HG02588 (cell line): ENCODE measurements around the gene CCDC59.
A peak's percentile ranks its signal among the peaks of the same experiment; 100 is the strongest.
"Not testable (repeated sequence)": the region's sequence is repeated elsewhere in the genome, so short reads cannot be mapped to it uniquely, and the experiment has no call there.

ENCODE experiments used
- ATAC-seq: cut with Tn5 transposase; IDR thresholded peaks from one replicate; pipeline ENCODE4 v1.9.1; 2021; ENCODE audit warnings: mild to moderate bottlenecking, moderate library complexity; ENCODE audit not compliant: unreplicated experiment

Gene CCDC59

DNA sequence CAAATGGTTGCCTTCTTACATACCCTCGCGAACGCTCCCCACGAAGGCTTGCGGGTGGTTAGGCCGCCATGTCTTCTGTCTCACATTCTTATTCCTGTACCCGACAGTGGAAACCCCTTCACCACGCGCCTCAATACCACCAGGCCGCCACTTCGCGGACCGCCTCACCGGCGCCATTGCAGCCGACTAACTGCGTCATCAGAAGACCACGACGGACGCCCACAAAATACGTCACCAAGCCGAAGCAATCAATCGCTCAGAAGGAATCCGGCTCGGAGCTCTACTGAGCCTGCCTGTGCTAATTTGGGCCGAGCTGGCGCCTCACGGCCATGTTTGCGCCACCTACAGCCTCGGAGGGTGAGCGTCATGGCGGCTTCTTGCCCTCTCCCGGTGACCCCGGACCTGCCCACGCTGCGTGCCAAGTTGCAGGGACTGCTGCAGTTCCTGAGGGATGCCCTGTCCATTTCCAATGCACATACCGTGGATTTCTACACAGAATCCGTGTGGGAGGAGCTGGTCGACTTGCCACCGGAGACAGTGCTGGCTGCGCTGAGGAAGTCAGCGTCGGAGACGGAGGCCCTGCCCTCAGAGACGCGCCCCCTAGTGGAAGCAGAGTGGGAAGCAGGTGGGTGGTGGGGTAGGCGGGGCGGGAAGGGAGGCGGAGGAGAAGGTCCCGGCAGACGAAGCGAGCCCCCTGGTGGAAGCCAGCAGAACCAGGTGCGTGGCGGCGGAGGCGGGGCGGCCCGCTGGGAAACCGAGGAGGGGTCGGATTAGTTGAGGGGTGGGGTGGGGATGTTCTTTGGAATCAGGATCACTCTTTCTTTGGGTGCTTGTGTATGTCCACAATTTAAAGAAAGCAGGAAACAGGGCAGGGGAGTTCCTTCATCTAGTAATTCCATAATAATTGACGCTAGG lies at the start of gene CCDC59, which contains the start of gene METTL25:
CCDC59 (minus strand) TSS at position 188 of the 915 bp plus-strand sequence; CDS start at position 177, 11 bp downstream.
METTL25 (plus strand) TSS at position 330 of the 915 bp plus-strand sequence; CDS start at position 367, 37 bp downstream.
- ATAC-seq = peak; percentile 92

- no peak for ATAC-seq
Observed at GRCh38 chr12:82407481-82407880, 49.3 kb upstream of the CCDC59 start.

DNA sequence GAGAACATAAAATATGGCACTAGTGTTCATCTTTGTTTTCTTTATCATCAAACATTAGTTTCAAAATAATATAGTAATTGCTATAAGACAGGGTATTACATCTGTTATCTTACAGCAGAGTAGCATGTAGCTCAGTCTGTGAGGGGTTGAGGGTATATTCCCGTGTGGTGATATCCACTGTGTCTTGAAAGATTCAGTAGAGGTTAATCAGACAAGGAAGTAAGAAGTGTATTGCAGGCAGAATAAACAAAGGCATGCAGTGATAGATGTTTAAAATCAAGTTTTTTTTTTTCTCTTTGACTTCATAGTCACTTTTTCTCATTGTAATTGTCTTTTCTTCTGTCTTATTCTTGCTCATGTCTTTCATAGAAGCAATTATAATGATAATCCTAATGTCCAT lies 48.5 kb upstream of the CCDC59 start:
- no peak for ATAC-seq

DNA sequence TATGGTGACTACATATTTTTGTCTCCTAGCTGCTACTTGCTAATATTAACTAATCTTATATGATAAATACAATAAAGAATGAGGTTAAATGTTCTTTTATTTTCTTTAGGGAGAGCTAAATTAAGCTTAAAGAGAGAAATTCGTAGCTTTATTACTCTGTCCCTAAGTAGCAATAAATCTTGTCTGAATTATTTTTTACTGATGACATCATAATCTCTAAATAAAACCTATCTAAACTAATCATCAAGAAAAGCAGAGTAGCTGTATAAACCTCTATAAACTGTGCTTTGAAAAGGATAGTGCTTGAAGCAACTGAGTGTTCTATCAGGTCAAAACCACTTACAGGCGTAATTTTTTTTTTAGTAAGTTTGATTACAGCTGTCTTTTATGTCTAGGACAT lies 42.6 kb upstream of the CCDC59 start:
- ATAC-seq = no peak

- ATAC-seq = no peak
Observed at GRCh38 chr12:82398879-82399278, 40.7 kb upstream of the CCDC59 start.

GRCh38 chr12:82383930-82384552 lies 25.9 kb upstream of the CCDC59 start:
- no peak for ATAC-seq

GRCh38 chr12:82378997-82379396 lies 20.8 kb upstream of the CCDC59 start:
- no peak for ATAC-seq

DNA sequence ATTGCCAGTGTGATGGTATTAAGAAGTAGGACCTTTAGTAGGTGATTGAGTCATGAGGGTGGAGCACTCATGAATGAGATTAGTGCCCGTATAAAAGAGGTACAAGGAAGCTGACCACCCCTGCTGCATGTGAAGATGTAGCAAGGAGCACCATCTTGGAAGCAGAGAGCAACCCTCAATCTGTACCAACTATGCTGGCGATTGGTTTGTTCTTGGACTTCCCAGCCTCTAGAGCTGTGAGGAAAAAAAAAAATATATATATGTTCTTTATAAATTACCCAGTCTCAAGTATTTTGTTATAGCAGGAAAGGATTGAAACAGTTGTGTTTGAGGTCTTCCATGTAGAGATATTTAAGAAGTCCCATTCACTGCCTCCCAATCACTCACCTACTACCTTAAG lies 17.0 kb upstream of the CCDC59 start:
- ATAC-seq = no peak

- ATAC-seq = peak; percentile 57
Observed at GRCh38 chr12:82366197-82366596, 8.0 kb upstream of the CCDC59 start.

GRCh38 chr12:82363990-82364389 lies 5.8 kb upstream of the CCDC59 start:
- ATAC-seq = no peak

GRCh38 chr12:82361461-82361915 lies 3.3 kb upstream of the CCDC59 start:
- no peak for ATAC-seq

DNA sequence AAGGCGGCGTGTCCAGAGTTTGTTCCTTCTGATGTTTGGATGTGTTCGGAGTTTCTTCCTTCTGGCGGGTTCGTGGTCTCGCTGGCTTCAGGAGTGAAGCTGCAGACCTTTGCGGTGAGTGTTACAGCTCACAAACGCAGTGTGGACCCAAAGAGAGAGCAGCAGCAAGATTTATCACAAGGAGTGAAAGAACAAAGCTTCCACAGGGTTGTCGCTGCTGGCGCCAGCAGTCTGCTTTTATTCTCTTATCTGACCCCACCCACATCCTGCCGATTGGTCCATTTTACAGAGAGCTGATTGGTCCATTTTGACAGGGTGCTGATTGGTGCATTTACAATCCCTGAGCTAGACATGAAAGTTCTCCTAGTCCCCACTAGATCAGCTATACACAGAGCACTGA lies 2.6 kb upstream of the CCDC59 start:
- not testable (repeated sequence) for ATAC-seq

- peak; percentile 3 for ATAC-seq
Observed at GRCh38 chr12:82359115-82359478, 910 bp upstream of the CCDC59 start.

DNA sequence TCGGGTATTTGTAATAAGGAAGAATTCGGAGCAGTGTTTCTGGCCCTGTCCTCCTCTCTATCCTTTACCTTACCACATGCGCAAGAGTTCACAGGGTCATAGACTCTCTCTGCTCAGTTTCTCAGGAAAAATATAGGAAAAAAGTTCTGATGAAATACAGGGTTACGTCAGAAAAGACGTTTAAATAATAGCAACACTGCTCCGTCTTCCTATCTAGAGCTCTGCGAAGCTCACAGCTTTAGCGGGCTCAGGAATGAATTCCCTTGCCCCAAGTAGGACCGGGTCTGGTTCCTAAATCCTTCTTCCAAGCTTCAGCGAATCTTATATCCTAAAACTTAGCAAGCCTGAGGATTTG lies 365 bp downstream of the CCDC59 start:
- no peak for ATAC-seq

DNA sequence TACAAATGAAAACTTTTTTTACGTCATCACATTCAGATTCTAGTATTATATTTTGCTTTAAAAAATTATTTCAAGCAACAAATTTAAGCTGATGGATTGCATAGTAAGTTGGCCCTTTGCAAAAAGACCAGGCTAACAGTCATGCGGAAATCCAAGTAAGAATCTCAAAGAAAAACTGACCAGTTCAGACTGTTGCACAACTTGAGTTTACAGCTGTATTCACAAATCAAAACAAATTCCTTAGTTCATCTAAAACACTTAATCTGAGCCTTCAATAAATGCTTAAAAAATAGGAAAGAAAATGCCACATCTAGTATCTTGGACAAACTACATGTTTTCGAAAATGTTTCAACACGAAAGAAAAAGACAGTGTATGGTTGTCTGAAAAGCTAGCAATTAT lies 847 bp downstream of the CCDC59 start:
- ATAC-seq = no peak

- ATAC-seq = no peak
Observed at GRCh38 chr12:82351390-82351789, 6.8 kb downstream of the CCDC59 start.

DNA sequence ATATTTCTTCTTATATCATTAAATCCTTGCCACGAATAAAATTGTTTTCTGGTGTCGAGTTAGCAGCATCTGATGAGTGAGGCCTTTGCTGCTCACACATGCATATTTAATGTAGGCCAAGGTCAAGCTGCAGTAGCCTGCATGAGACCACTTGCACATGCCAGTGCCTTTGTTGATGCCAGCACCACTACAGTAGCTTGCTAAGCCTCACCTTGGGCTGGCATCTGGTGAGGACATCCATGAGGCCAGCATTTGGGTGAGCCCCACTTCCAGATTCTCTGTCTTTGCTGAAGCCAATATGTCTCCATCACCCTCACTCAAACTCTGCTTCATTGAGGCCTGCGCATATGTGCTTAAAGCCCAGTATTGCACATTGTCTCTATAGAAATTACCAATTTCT lies 8.0 kb downstream of the CCDC59 start:
- no peak for ATAC-seq

- no peak for ATAC-seq
Observed at GRCh38 chr12:82329508-82329907, 28.7 kb downstream of the CCDC59 start.

- no peak for ATAC-seq
Observed at GRCh38 chr12:82327861-82328260, 30.3 kb downstream of the CCDC59 start.

DNA sequence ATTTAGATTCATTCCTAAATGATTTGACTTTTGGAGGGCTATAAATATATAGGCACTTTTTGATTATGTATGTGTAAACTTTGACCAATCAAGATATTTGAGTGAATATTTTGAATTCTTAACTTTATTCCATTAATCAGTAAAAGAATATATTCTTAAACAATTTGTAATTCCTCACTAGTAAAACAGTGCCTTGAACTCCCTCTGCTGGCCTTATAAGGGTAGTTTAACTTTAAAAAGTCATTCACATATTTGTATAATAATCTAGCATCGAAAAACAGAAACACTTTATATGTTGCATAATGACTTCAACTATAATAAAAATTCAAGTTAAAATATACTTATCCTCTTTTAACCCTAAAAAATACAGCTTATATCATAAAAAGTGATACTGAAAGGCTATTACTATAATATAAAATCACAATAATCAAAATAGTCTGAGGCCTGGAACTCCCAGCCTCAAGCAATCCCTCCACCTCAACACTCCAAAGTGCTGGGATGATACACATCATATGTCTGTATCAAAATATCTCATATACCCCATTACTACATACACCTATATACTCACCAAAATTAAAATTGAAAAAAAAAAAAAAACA lies 31.2 kb downstream of the CCDC59 start:
- ATAC-seq = no peak

DNA sequence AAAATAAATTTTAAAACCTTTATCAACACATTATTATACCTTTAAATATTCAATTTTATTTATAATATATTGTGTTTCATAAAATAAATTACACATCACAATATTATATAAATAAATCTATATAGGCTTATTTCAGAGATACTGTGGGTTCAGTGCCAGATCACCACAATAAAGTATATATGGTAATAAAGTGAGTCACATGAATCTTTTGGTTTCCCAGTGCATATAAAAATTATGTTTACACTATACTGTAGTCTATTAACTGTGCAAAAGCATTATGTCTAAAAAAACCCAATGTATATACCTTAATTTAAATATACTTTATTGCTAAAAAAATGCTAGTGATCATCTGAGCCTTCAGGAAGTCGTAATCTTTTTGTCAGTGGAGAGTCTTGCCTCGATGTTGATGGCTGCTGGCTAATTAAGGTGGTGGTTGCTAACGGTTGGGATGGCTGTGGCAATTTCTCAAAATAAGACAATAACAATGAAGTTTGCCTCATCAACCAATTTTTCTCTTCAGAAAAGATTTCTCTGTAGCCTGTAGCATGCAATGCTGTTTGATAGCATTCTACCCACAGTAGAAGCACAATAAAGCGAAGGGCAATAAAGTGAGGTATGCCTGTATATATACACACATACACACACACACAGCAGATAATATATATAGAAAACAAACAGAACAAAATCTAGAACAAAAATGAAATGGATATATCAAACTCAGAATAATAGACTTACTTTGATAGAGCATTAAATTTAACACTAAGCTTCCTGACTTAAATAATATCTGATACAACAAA lies 32.4 kb downstream of the CCDC59 start:
- ATAC-seq = no peak
